Common myeloid progenitor, CD34-positive (primary cell): ENCODE data around the gene RARB.

Experiments
- CTCF ChIA-PET: fragments of 350-600 bp; sonication (Branson Sonifier 250); formaldehyde crosslinking; loops from one replicate; lab custom pipeline; 2021; ENCODE audit warnings: antibody characterized with exemption; lab: Charles Lee
- POLR2A ChIA-PET: fragments of 350-600 bp; sonication (Branson Sonifier 250); formaldehyde crosslinking; loops from one replicate; lab custom pipeline; 2021; ENCODE audit warnings: antibody characterized with exemption; lab: Charles Lee
- DNase-seq, 3 donors: peaks; one replicate each; pipeline versions ENCODE4 v3.0.0 to v3.0.0-alpha.2; 2013
- H3K27ac ChIP-seq, 2 experiments: 1 replicate in 1 of 2; 2 replicates in 1 of 2; pipeline ENCODE4 v1.7.0; 2013; ENCODE audit warnings: inconsistent platforms in 2 of 2, low read length in 2 of 2, mild to moderate bottlenecking in 2 of 2, low read depth in 1 of 2, moderate library complexity in 1 of 2; ENCODE audit not compliant: severe bottlenecking in 2 of 2, insufficient read depth in 1 of 2, poor library complexity in 1 of 2
- H3K27me3 ChIP-seq, 5 experiments: replicated peaks in 2 of 5; 1 replicate in 3 of 5; 2 replicates in 2 of 5; pipeline versions ENCODE4 v1.6.1 to v1.7.0; 2013; ENCODE audit warnings: low read length in 4 of 5, mild to moderate bottlenecking in 2 of 5, moderate library complexity in 2 of 5, inconsistent platforms in 1 of 5; ENCODE audit not compliant: insufficient read depth in 5 of 5, control insufficient read depth in 4 of 5
- H3K36me3 ChIP-seq, 4 experiments: 1 replicate in 2 of 4; 2 replicates in 2 of 4; pipeline versions ENCODE4 v1.6.1 to v1.7.0; 2013; ENCODE audit warnings: low read length in 3 of 4, control low read depth in 1 of 4, mild to moderate bottlenecking in 1 of 4; ENCODE audit not compliant: control insufficient read depth in 4 of 4, insufficient read depth in 4 of 4
- H3K4me1 ChIP-seq, 4 experiments: 1 replicate in 3 of 4; 2 replicates in 1 of 4; pipeline versions ENCODE4 v1.6.1 to v1.7.1; 2013; ENCODE audit warnings: low read length in 3 of 4, mild to moderate bottlenecking in 3 of 4, control low read depth in 1 of 4, inconsistent platforms in 1 of 4, moderate library complexity in 1 of 4; ENCODE audit not compliant: control insufficient read depth in 4 of 4, insufficient read depth in 4 of 4; ENCODE audit errors: control extremely low read depth in 1 of 4
- H3K4me3 ChIP-seq, 7 experiments: 1 replicate in 4 of 7; 2 replicates in 3 of 7; pipeline versions ENCODE4 v1.5.1 to v1.7.0; 2013; ENCODE audit warnings: mild to moderate bottlenecking in 7 of 7, low read length in 6 of 7, moderate library complexity in 6 of 7, inconsistent platforms in 2 of 7, low read depth in 2 of 7, control low read depth in 1 of 7; ENCODE audit not compliant: insufficient read depth in 4 of 7, control insufficient read depth in 1 of 7; ENCODE audit errors: extremely low read depth in 1 of 7
- H3K9me3 ChIP-seq, 5 experiments: 1 replicate in 4 of 5; 2 replicates in 1 of 5; pipeline versions ENCODE4 v1.6.1 to v1.7.1; 2013; ENCODE audit warnings: low read length in 4 of 5, mild to moderate bottlenecking in 2 of 5, inconsistent platforms in 1 of 5, low read depth in 1 of 5, moderate library complexity in 1 of 5; ENCODE audit not compliant: control insufficient read depth in 4 of 5, insufficient read depth in 2 of 5; ENCODE audit errors: control extremely low read depth in 1 of 5
- WGBS: methylation state at CpG from one replicate; pipeline ENCODE4 v1.1.5; 2013; ENCODE audit not compliant: insufficient coverage; 5-methylcytosine and 5-hydroxymethylcytosine counted together

RARB gene

DNA sequence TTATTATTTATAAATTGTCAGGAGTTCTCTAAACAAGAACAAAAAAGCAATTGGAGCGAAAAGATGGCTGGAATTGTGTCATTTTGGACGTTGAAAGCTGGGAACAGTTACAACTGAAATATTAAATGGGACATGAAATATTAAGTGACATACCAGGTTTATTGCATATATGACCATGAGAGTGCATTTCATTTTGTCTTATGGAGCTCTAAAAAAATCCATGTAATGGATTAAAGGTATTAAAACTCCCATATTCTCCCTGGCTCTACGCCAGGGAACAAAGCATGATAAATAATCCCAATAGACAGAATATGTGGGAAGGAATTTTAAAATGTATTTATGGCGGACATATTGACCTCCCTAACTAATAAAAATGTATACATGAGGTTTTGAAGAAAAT, 17.7 kb downstream of the RARB start:
- Histone ChIP-seq H3K27me3 (no peaks in the 10 kb centered on the region), H3K36me3 (no peaks in the 10 kb centered on the region), H3K4me1 (no peaks in the 10 kb centered on the region), H3K27ac (no peak overlapping the region), H3K4me3 (no peak overlapping the region), H3K9me3 (no peaks in the 10 kb centered on the region)
- POLR2A ChIA-PET, result no interaction called here
- DNase-seq, result no peak
- 92% methylated on average over 2 of the region's 4 CpGs for WGBS
- CTCF ChIA-PET, result no interaction called here

GRCh38 chr3:25447285-25447684, 19.2 kb downstream of the RARB start:
- ChIA-PET POLR2A (no interaction called here), CTCF (interaction anchor here (1.2 kb wide), 1 partner anchor 146 kb away, joined by 3 read pairs; no protein-coding TSS in a partner anchor)
- Histone ChIP-seq H3K4me3 (no peak overlapping the region), H3K4me1 (peaks cover 0 to 5% (median 0%) of the 10 kb centered on the region in 4 experiments), H3K36me3 (no peaks in the 10 kb centered on the region), H3K27me3 (no peaks in the 10 kb centered on the region), H3K27ac (no peak overlapping the region), H3K9me3 (no peaks in the 10 kb centered on the region)
- DNase-seq, result no peak
- whole genome bisulfite sequencing, result 93% methylated on average over 2 of the region's 3 CpGs

GRCh38 chr3:25447925-25448324, 19.9 kb downstream of the RARB start:
- Histone ChIP-seq H3K27ac (no peak overlapping the region), H3K36me3 (no peaks in the 10 kb centered on the region), H3K27me3 (no peaks in the 10 kb centered on the region), H3K4me1 (peaks cover 0 to 5% (median 0%) of the 10 kb centered on the region in 4 experiments), H3K9me3 (no peaks in the 10 kb centered on the region), H3K4me3 (no peak overlapping the region)
- ChIA-PET CTCF (no interaction called here), POLR2A (no interaction called here)
- WGBS, result no CpG with 5 or more reads among the region's 3 CpGs
- no peak for DNase-seq

DNA sequence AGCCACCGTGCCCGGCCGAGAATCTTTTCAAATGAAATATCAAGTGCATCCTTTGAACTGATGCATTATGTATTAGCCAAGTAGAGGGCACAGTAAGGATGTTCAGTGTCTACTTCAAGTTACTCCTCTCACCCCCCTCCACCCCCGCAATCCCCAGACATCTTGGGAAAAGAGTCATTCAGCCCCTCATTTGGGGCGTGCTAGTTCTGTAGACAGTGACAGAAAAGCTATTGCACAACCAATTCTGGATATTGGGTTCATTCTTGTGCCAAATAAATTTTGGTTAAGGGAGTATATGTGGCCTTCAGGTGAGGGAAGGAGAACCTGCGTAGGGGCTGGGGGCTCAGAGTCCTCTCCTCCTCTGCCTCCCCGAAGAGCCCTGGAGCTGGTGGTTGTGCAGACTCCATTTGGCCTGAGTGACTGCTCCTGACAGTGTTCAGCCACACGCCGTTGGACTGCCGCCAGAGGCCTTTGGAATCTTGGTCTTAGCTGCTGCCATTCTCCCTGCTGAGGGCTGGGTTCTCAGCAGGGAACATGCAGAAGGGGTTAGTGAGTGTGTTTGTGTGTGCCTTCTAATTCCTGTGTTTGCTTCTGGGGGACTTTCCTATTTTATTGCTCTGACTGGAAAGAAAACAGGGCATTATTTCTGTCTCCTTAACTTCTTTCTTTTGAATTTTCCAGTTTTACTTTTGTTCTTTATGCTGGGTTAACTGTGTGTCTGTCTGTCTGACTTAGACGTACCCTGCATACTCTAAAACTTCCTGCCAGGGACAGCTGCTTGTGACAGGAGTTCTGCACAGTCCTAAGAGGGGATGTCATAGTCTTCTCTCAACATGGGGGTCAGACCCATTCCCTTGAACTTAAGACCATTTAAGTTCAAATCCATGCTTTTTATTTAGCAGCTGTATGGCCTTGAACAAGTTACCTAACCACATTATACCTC, 21.0 kb downstream of the RARB start:
- ChIA-PET POLR2A (no interaction called here), CTCF (interaction anchor here (0.6 to 1.3 kb wide), 2 partner anchors 11 to 727 kb away, joined by 4 read pairs; no protein-coding TSS in a partner anchor)
- DNase-seq, result no peak
- Histone ChIP-seq H3K36me3 (no peaks in the 10 kb centered on the region), H3K4me3 (no peak overlapping the region), H3K27ac (no peak overlapping the region), H3K27me3 (no peaks in the 10 kb centered on the region), H3K4me1 (peaks cover 0 to 5% (median 0%) of the 10 kb centered on the region in 4 experiments), H3K9me3 (no peaks in the 10 kb centered on the region)
- 77% methylated on average over 8 of the region's 11 CpGs for WGBS

- no peaks in the 10 kb centered on the region for H3K36me3 ChIP-seq
- WGBS, result 100% methylated on average over 1 of the region's 8 CpGs
- H3K9me3 ChIP-seq, result no peaks in the 10 kb centered on the region
- no peak overlapping the region for H3K27ac ChIP-seq
- POLR2A ChIA-PET, result no interaction called here
- DNase-seq, result no peak
- H3K4me1 ChIP-seq, result peaks cover 0 to 5% (median 0%) of the 10 kb centered on the region in 4 experiments
- no peaks in the 10 kb centered on the region for H3K27me3 ChIP-seq
- no peak overlapping the region for H3K4me3 ChIP-seq
- CTCF ChIA-PET, result interaction anchor here (1.3 kb wide), 1 partner anchor 12 kb away, joined by 4 read pairs; no protein-coding TSS in a partner anchor
Measured at GRCh38 chr3:25449857-25450256, 21.8 kb downstream of the RARB start.

GRCh38 chr3:25452192-25452591, 24.1 kb downstream of the RARB start:
- no peaks in the 10 kb centered on the region for H3K36me3 ChIP-seq
- CTCF ChIA-PET, result no interaction called here
- H3K4me3 ChIP-seq, result no peak overlapping the region
- H3K4me1 ChIP-seq, result peaks cover 0 to 5% (median 0%) of the 10 kb centered on the region in 4 experiments
- H3K27ac ChIP-seq, result no peak overlapping the region
- WGBS, result 76% methylated on average over 2 of the region's 5 CpGs
- no peaks in the 10 kb centered on the region for H3K27me3 ChIP-seq
- DNase-seq, result no peak
- no peaks in the 10 kb centered on the region for H3K9me3 ChIP-seq
- POLR2A ChIA-PET, result no interaction called here

DNA sequence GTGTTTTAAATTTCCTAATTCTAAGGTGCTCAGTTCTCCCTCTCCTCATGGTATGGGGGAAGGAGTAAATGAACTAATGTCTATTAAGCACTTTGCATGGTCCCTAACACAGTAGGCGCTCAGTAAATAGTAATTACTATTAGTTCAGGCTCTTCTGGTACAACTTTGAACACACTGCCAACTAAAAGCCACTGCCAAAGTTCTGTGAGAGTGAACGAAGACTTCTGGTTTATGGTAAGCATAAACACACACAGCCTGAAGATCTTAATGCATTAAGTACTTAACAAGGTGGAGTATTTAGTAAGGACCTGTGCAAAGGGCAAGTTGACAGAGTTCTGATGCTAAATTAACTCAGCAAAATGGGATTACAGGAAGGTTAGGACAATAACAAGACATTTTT, 24.7 kb downstream of the RARB start:
- WGBS, result no CpG with 5 or more reads among the region's 2 CpGs
- Histone ChIP-seq H3K27me3 (no peaks in the 10 kb centered on the region), H3K36me3 (no peaks in the 10 kb centered on the region), H3K27ac (no peak overlapping the region), H3K9me3 (no peaks in the 10 kb centered on the region), H3K4me3 (no peak overlapping the region), H3K4me1 (peaks cover 0 to 5% (median 0%) of the 10 kb centered on the region in 4 experiments)
- POLR2A ChIA-PET, result no interaction called here
- no peak for DNase-seq
- CTCF ChIA-PET, result no interaction called here
